HG03097 (cell line): Measurements from ENCODE around the gene C1RL.

ENCODE experiments used
- ATAC-seq: cut with Tn5 transposase; IDR thresholded peaks from one replicate; pipeline ENCODE4 v1.9.1; 2021; ENCODE audit not compliant: unreplicated experiment, low FRiP score

Gene C1RL

GRCh38 chr12:7096006-7096932 is 12.7 kb downstream of the C1RL start:
- no peak for ATAC-seq

- ATAC-seq, result no peak
Observed at GRCh38 chr12:7093892-7094291, 15.1 kb downstream of the C1RL start.

- ATAC-seq, result no peak
Observed at GRCh38 chr12:7093486-7093885, 15.5 kb downstream of the C1RL start.

- no peak for ATAC-seq
Observed at GRCh38 chr12:7092986-7093460, 16.0 kb downstream of the C1RL start.

GRCh38 chr12:7092229-7092985 is 16.6 kb downstream of the C1RL start, which contains the start of gene C1R:
Gene C1R (minus strand): TSS chr12:7092445. CDS start chr12:7092388, 57 bp downstream.
- no peak for ATAC-seq

GRCh38 chr12:7091660-7092228 is 17.3 kb downstream of the C1RL start:
- ATAC-seq, result no peak

GRCh38 chr12:7091171-7091570 is 17.8 kb downstream of the C1RL start:
- ATAC-seq, result no peak

GRCh38 chr12:7090222-7090998 is 18.6 kb downstream of the C1RL start:
- no peak for ATAC-seq

GRCh38 chr12:7089196-7089871 is 19.7 kb downstream of the C1RL start:
- no peak for ATAC-seq

GRCh38 chr12:7083125-7083524 is 25.9 kb downstream of the C1RL start:
- ATAC-seq, result no peak

- ATAC-seq, result no peak
Observed at GRCh38 chr12:7081037-7081436, 28.0 kb downstream of the C1RL start.

GRCh38 chr12:7079826-7080125 is 29.2 kb downstream of the C1RL start:
- no peak for ATAC-seq

- ATAC-seq, result no peak
Observed at GRCh38 chr12:7078163-7078562, 30.9 kb downstream of the C1RL start.

- ATAC-seq, result no peak
Observed at GRCh38 chr12:7076493-7076892, 32.5 kb downstream of the C1RL start.

GRCh38 chr12:7075939-7076338 is 33.1 kb downstream of the C1RL start:
- ATAC-seq, result no peak

- no peak for ATAC-seq
Observed at GRCh38 chr12:7075518-7075917, 33.5 kb downstream of the C1RL start.

- no peak for ATAC-seq
Observed at GRCh38 chr12:7073946-7074345, 35.1 kb downstream of the C1RL start.

GRCh38 chr12:7072554-7072953 is 36.5 kb downstream of the C1RL start:
- ATAC-seq, result no peak

- ATAC-seq, result no peak
Observed at GRCh38 chr12:7072035-7072434, 37.0 kb downstream of the C1RL start.

GRCh38 chr12:7069386-7069785 is 39.6 kb downstream of the C1RL start:
- no peak for ATAC-seq
